Measurements from ENCODE around the gene TRABD2B. TPM values are rescaled to one million over a fixed set of nuclear protein-coding genes. Genes with fewer than 3 reads are reported as not detected.

Gene TRABD2B
- total and polyA plus RNA-seq, 2 donors, result 2.4 to 6.1 TPM

- no peak overlapping the region for H3K27ac ChIP-seq (ENCODE audit: low read depth)
- no peaks in the 10 kb centered on the region for H3K36me3 ChIP-seq (ENCODE audit: insufficient read depth)
- H3K4me1 ChIP-seq (ENCODE audit: insufficient read depth), result no peaks in the 10 kb centered on the region
- WGBS, result 87% methylated on average over 7 of the region's 7 CpGs
- no peak overlapping the region for H3K4me3 ChIP-seq (ENCODE audit: low read depth, low read length)
- no peak for DNase-seq (ENCODE audit: extremely low spot score)
These were observed 3.8 kb downstream of the TRABD2B start for GRCh38 chr1:47993416-47993740.

- 54% methylated on average over 11 of the region's 11 CpGs for WGBS
- Histone ChIP-seq H3K27ac (ENCODE audit: low read depth) (no peak overlapping the region), H3K4me3 (ENCODE audit: low read depth, low read length) (no peak overlapping the region), H3K4me1 (ENCODE audit: insufficient read depth) (no peaks in the 10 kb centered on the region), H3K36me3 (ENCODE audit: insufficient read depth) (no peaks in the 10 kb centered on the region)
- no peak for DNase-seq (ENCODE audit: extremely low spot score)
These were observed 4.3 kb downstream of the TRABD2B start for GRCh38 chr1:47992720-47993415.

- Histone ChIP-seq H3K4me1 (ENCODE audit: insufficient read depth) (no peaks in the 10 kb centered on the region), H3K4me3 (ENCODE audit: low read depth, low read length) (no peak overlapping the region), H3K27ac (ENCODE audit: low read depth) (no peak overlapping the region), H3K36me3 (ENCODE audit: insufficient read depth) (no peaks in the 10 kb centered on the region)
- WGBS, result 89% methylated on average over 5 of the region's 5 CpGs
- no peak for DNase-seq (ENCODE audit: extremely low spot score)
These were observed 5.5 kb downstream of the TRABD2B start for GRCh38 chr1:47991673-47992072.

- H3K27ac ChIP-seq (ENCODE audit: low read depth), result no peak overlapping the region
- no peaks in the 10 kb centered on the region for H3K4me1 ChIP-seq (ENCODE audit: insufficient read depth)
- H3K4me3 ChIP-seq (ENCODE audit: low read depth, low read length), result no peak overlapping the region
- WGBS, result 90% methylated on average over 5 of the region's 5 CpGs
- no peaks in the 10 kb centered on the region for H3K36me3 ChIP-seq (ENCODE audit: insufficient read depth)
- DNase-seq (ENCODE audit: extremely low spot score), result no peak
These were observed 6.0 kb downstream of the TRABD2B start for GRCh38 chr1:47991187-47991586.

- 89% methylated on average over 4 of the region's 4 CpGs for WGBS
- Histone ChIP-seq H3K4me1 (ENCODE audit: insufficient read depth) (no peaks in the 10 kb centered on the region), H3K4me3 (ENCODE audit: low read depth, low read length) (no peak overlapping the region), H3K36me3 (ENCODE audit: insufficient read depth) (no peaks in the 10 kb centered on the region), H3K27ac (ENCODE audit: low read depth) (no peak overlapping the region)
- DNase-seq (ENCODE audit: extremely low spot score), result no peak
These were observed 6.9 kb downstream of the TRABD2B start for GRCh38 chr1:47990286-47990685.

DNA sequence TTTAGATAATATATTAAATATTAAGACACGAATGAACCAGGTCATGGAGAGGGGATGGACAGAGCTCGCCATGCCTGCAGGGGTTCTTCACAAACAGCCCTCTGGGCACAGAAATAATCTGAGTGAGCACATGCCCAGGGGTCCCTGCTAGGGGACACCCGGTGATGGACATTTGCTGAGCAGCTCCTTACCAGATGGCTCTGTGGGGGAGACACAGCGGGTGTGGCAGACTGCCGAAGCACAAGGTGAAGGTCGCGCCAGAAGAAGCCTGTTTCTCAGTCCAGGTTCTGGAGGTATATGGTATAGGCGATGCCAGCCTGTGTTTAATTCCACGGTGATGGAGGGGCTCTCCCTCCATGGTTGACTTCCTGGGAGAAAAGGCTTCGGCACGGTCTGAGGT lies 9.6 kb downstream of the TRABD2B start:
- peak overlapping the region; percentile 11 for H3K27ac ChIP-seq (ENCODE audit: low read depth)
- H3K4me1 ChIP-seq (ENCODE audit: insufficient read depth), result no peaks in the 10 kb centered on the region
- WGBS, result 91% methylated on average over 11 of the region's 11 CpGs

DNA sequence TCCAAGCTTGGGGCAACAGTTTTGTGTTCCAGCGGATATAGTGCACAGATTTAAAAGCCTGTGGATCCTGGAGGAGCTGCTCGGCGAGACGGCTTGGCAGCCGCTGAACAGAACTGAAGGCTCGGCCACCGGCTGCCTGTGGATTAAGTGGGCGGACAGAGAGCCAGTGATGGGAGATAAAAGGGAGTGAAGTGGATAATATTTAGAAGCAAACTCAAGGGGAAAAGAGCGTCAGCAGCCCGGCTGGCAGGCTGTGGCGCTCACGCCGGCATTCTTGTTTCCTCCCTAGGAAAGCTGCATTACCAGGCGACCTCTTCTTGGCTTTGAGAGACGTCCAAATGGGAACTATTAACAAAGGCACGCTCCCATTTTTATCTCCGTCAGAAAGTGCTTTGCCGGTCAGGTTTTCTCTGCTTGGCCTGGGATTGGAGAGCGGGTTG lies 10.4 kb downstream of the TRABD2B start:
- H3K27ac ChIP-seq (ENCODE audit: low read depth), result peak overlapping the region; percentile 44
- 9% methylated on average over 19 of the region's 19 CpGs for WGBS
- no peak overlapping the region for H3K4me3 ChIP-seq (ENCODE audit: low read depth, low read length)
- no peaks in the 10 kb centered on the region for H3K36me3 ChIP-seq (ENCODE audit: insufficient read depth)
- no peaks in the 10 kb centered on the region for H3K4me1 ChIP-seq (ENCODE audit: insufficient read depth)
- DNase-seq (ENCODE audit: extremely low spot score), result peak; percentile 68

More for the DNA sequence above, 9.6 kb downstream of the TRABD2B start:
- H3K4me3 ChIP-seq (ENCODE audit: low read depth, low read length), result no peak overlapping the region
- no peaks in the 10 kb centered on the region for H3K36me3 ChIP-seq (ENCODE audit: insufficient read depth)
- DNase-seq (ENCODE audit: extremely low spot score), result no peak

DNA sequence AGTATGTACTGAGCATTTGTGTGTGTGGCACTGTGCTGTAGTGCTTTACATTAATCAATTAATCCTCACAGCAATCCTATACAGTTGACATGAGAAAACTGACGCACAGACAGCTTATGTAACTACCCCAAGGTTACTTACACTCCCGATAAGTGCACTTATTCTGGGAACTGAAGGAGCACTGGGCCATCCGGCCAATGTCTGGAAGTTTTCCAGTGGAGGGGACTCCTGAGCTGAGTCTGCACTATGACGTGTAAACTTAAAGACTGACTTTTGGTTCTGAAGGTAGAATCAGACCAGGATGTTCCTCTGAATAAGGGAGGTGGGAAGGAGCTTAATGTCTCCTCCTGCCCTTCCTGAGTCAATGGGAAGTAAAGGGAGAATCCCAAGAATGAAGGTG lies 12.2 kb downstream of the TRABD2B start:
- Histone ChIP-seq H3K27ac (ENCODE audit: low read depth) (no peak overlapping the region), H3K4me1 (ENCODE audit: insufficient read depth) (no peaks in the 10 kb centered on the region), H3K4me3 (ENCODE audit: low read depth, low read length) (no peak overlapping the region), H3K36me3 (ENCODE audit: insufficient read depth) (no peaks in the 10 kb centered on the region)
- 89% methylated on average over 4 of the region's 4 CpGs for WGBS
- no peak for DNase-seq (ENCODE audit: extremely low spot score)

- DNase-seq (ENCODE audit: extremely low spot score), result no peak
- H3K27ac ChIP-seq (ENCODE audit: low read depth), result no peak overlapping the region
These were observed 12.9 kb downstream of the TRABD2B start for GRCh38 chr1:47984175-47984789.

GRCh38 chr1:47983691-47984090 lies 13.5 kb downstream of the TRABD2B start:
- no peak for DNase-seq (ENCODE audit: extremely low spot score)
- no peaks in the 10 kb centered on the region for H3K36me3 ChIP-seq (ENCODE audit: insufficient read depth)
- WGBS, result 62% methylated on average over 12 of the region's 12 CpGs

More at GRCh38 chr1:47984175-47984789, 12.9 kb downstream of the TRABD2B start:
- Histone ChIP-seq H3K36me3 (ENCODE audit: insufficient read depth) (no peaks in the 10 kb centered on the region), H3K4me1 (ENCODE audit: insufficient read depth) (no peaks in the 10 kb centered on the region), H3K4me3 (ENCODE audit: low read depth, low read length) (no peak overlapping the region)
- WGBS, result 51% methylated on average over 46 of the region's 46 CpGs

DNA sequence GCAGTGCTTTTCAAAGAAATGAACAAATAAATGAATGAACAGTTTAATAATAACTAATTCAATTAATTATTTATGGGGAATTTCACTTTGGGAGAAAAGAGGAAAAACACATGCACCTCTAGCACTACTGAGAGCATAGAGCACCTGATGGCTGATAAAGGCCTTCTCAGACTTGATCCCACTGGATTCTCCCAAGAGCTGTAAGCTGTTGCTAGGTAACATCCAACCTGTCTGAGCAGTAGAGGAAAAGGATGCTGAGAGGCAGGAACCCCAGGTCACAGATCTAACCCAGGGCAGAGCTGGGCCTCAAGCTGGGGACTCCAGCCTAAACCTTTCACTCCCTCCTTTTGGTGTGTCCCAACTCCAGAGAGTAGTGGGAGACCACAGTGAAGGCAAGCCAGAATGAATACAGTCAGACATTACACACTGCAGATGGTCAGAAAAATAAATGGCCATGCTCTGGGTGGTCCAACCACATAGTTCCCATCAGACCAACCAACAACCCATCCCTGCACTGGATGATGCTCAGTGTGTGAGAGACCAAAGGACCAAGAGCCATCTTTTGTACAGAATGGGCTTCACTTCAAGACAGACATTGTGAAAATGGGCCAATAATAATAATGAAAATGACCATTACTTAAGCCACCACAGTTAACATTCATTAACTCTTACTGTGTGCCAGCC lies 15.4 kb downstream of the TRABD2B start:
- no peak for DNase-seq (ENCODE audit: extremely low spot score)
- Histone ChIP-seq H3K4me3 (ENCODE audit: low read depth, low read length) (no peak overlapping the region), H3K36me3 (ENCODE audit: insufficient read depth) (no peaks in the 10 kb centered on the region), H3K27ac (ENCODE audit: low read depth) (no peak overlapping the region), H3K4me1 (ENCODE audit: insufficient read depth) (no peaks in the 10 kb centered on the region)

More at GRCh38 chr1:47983691-47984090, 13.5 kb downstream of the TRABD2B start:
- Histone ChIP-seq H3K4me1 (ENCODE audit: insufficient read depth) (no peaks in the 10 kb centered on the region), H3K27ac (ENCODE audit: low read depth) (no peak overlapping the region), H3K4me3 (ENCODE audit: low read depth, low read length) (no peak overlapping the region)

DNA sequence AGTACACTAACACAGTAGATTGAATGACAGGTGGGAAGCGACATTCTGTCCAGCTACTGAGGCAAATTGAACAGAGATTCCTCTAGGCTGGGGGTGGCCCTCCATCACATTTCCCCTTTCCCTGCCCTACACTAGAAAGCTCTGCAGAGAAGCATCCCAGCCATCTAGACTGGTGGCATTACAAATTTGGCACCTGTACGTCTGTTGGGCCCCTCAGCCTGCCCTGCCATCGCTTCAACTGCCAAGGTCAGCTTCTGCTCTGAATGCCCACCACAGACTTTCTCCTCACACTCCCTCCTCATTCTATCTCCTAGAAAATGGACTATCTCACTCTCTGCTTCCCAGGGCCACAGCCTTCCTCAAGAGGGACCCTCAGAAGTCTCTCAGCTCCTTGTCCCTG lies 16.7 kb downstream of the TRABD2B start:
- 91% methylated on average over 3 of the region's 3 CpGs for whole genome bisulfite sequencing
- Histone ChIP-seq H3K4me3 (ENCODE audit: low read depth, low read length) (no peak overlapping the region), H3K27ac (ENCODE audit: low read depth) (no peak overlapping the region), H3K36me3 (ENCODE audit: insufficient read depth) (no peaks in the 10 kb centered on the region), H3K4me1 (ENCODE audit: insufficient read depth) (no peaks in the 10 kb centered on the region)
- DNase-seq (ENCODE audit: extremely low spot score), result no peak

GRCh38 chr1:47979724-47980123 lies 17.5 kb downstream of the TRABD2B start:
- Histone ChIP-seq H3K4me1 (ENCODE audit: insufficient read depth) (no peaks in the 10 kb centered on the region), H3K36me3 (ENCODE audit: insufficient read depth) (no peaks in the 10 kb centered on the region), H3K27ac (ENCODE audit: low read depth) (no peak overlapping the region), H3K4me3 (ENCODE audit: low read depth, low read length) (no peak overlapping the region)
- 88% methylated on average over 3 of the region's 3 CpGs for whole genome bisulfite sequencing
- DNase-seq (ENCODE audit: extremely low spot score), result no peak

- WGBS, result 44% methylated on average over 12 of the region's 12 CpGs
- no peaks in the 10 kb centered on the region for H3K4me1 ChIP-seq (ENCODE audit: insufficient read depth)
- no peak overlapping the region for H3K4me3 ChIP-seq (ENCODE audit: low read depth, low read length)
- no peak for DNase-seq (ENCODE audit: extremely low spot score)
- no peak overlapping the region for H3K27ac ChIP-seq (ENCODE audit: low read depth)
- no peaks in the 10 kb centered on the region for H3K36me3 ChIP-seq (ENCODE audit: insufficient read depth)
These were observed 18.7 kb downstream of the TRABD2B start for GRCh38 chr1:47978486-47978885.

Measured in urinary bladder (tissue), 4 donors.